GM19238 (cell line): ENCODE results near the gene GRID2.
"Not testable (repeated sequence)": the region's sequence is repeated elsewhere in the genome, so short reads cannot be mapped to it uniquely, and the experiment has no call there.

Source experiments
- DNase-seq: peaks from one replicate; pipeline ENCODE4 v3.0.0; 2011; ENCODE audit warnings: low spot score; ENCODE audit not compliant: insufficient read length

The GRID2 gene

GRCh38 chr4:92433272-92433758 is 129.5 kb downstream of the GRID2 start:
- no peak for DNase-seq

GRCh38 chr4:92438722-92439121 is 135.0 kb downstream of the GRID2 start:
- not testable (repeated sequence) for DNase-seq

- DNase-seq = not testable (repeated sequence)
These were observed 138.4 kb downstream of the GRID2 start for GRCh38 chr4:92442131-92442530.

GRCh38 chr4:92444143-92444843 is 140.5 kb downstream of the GRID2 start:
- not testable (repeated sequence) for DNase-seq

- no peak for DNase-seq
These were observed 141.4 kb downstream of the GRID2 start for GRCh38 chr4:92445127-92445526.

- DNase-seq = no peak
These were observed 143.6 kb downstream of the GRID2 start for GRCh38 chr4:92447255-92447905.

GRCh38 chr4:92448176-92448575 is 144.4 kb downstream of the GRID2 start:
- DNase-seq = not testable (repeated sequence)

- no peak for DNase-seq
These were observed 146.9 kb downstream of the GRID2 start for GRCh38 chr4:92450694-92451093.

- no peak for DNase-seq
These were observed 148.0 kb downstream of the GRID2 start for GRCh38 chr4:92451782-92452181.

GRCh38 chr4:92452383-92452782 is 148.6 kb downstream of the GRID2 start:
- not testable (repeated sequence) for DNase-seq

- no peak for DNase-seq
These were observed 151.6 kb downstream of the GRID2 start for GRCh38 chr4:92455329-92455839.

GRCh38 chr4:92455951-92456350 is 152.2 kb downstream of the GRID2 start:
- DNase-seq = no peak

GRCh38 chr4:92461732-92462131 is 158.0 kb downstream of the GRID2 start:
- no peak for DNase-seq

GRCh38 chr4:92477298-92477697 is 173.5 kb downstream of the GRID2 start:
- no peak for DNase-seq

GRCh38 chr4:92483341-92483740 is 179.6 kb downstream of the GRID2 start:
- no peak for DNase-seq

GRCh38 chr4:92488496-92488895 is 184.7 kb downstream of the GRID2 start:
- no peak for DNase-seq

GRCh38 chr4:92497141-92497540 is 193.4 kb downstream of the GRID2 start:
- no peak for DNase-seq

- no peak for DNase-seq
These were observed 197.7 kb downstream of the GRID2 start for GRCh38 chr4:92501456-92501855.

GRCh38 chr4:92506933-92507332 is 203.2 kb downstream of the GRID2 start:
- DNase-seq = no peak

GRCh38 chr4:92514627-92515026 is 210.9 kb downstream of the GRID2 start:
- DNase-seq = no peak

GRCh38 chr4:92516450-92516849 is 212.7 kb downstream of the GRID2 start:
- DNase-seq = no peak

GRCh38 chr4:92519727-92520126 is 216.0 kb downstream of the GRID2 start:
- no peak for DNase-seq

GRCh38 chr4:92520563-92520962 is 216.8 kb downstream of the GRID2 start:
- DNase-seq = no peak
